T-helper 2 cell treated with Interferon-gamma antibody and Interleukin-4, amounts not matched to agents 5 μg/mL and 100 μg/mL, for 36 hours (primary cell): ENCODE results near the gene ADRA2B.

ENCODE experiments used
- DNase-seq: peaks from one replicate; pipeline ENCODE4 v3.0.0; 2021; ENCODE audit warnings: low spot score
- H3K27ac Mint-ChIP-seq: one replicate; pipeline ENCODE4 v1.8.0; 2021; ENCODE audit warnings: mild to moderate bottlenecking, mixed read lengths
- H3K27me3 Mint-ChIP-seq: one replicate; pipeline ENCODE4 v1.8.0; 2021; ENCODE audit warnings: low read depth, mixed read lengths
- H3K36me3 Mint-ChIP-seq: one replicate; pipeline ENCODE4 v1.8.0; 2021; ENCODE audit warnings: low read depth, mixed read lengths
- H3K4me1 Mint-ChIP-seq: one replicate; pipeline ENCODE4 v1.8.0; 2021; ENCODE audit warnings: low read depth, mixed read lengths
- H3K4me3 Mint-ChIP-seq: one replicate; pipeline ENCODE4 v1.8.0; 2022; ENCODE audit warnings: mild to moderate bottlenecking, moderate library complexity, mixed read lengths
- H3K9me3 Mint-ChIP-seq: one replicate; pipeline ENCODE4 v1.8.0; 2021; ENCODE audit warnings: mixed read lengths

ADRA2B gene

GRCh38 chr2:96104487-96104861 lies 11.9 kb downstream of the ADRA2B start:
- Mint-ChIP-seq H3K36me3 (no peaks in the 10 kb centered on the region), H3K27ac (no peak overlapping the region), H3K27me3 (no peaks in the 10 kb centered on the region), H3K4me1 (no peaks in the 10 kb centered on the region), H3K4me3 (no peak overlapping the region), H3K9me3 (peaks cover 11% of the 10 kb centered on the region)
- DNase-seq, result no peak

GRCh38 chr2:96103761-96104486 lies 12.4 kb downstream of the ADRA2B start:
- H3K27ac Mint-ChIP-seq, result no peak overlapping the region
- H3K4me1 Mint-ChIP-seq, result no peaks in the 10 kb centered on the region
- no peaks in the 10 kb centered on the region for H3K36me3 Mint-ChIP-seq
- peaks cover 11% of the 10 kb centered on the region for H3K9me3 Mint-ChIP-seq
- H3K4me3 Mint-ChIP-seq, result no peak overlapping the region
- no peaks in the 10 kb centered on the region for H3K27me3 Mint-ChIP-seq
- DNase-seq, result no peak

- Mint-ChIP-seq H3K4me1 (no peaks in the 10 kb centered on the region), H3K27me3 (peaks cover under 1% of the 10 kb centered on the region), H3K9me3 (peaks cover 11% of the 10 kb centered on the region), H3K36me3 (no peaks in the 10 kb centered on the region), H3K4me3 (no peak overlapping the region), H3K27ac (no peak overlapping the region)
- DNase-seq, result no peak
Measured at GRCh38 chr2:96103187-96103601, 13.2 kb downstream of the ADRA2B start.

- H3K36me3 Mint-ChIP-seq, result no peaks in the 10 kb centered on the region
- H3K9me3 Mint-ChIP-seq, result peaks cover 11% of the 10 kb centered on the region
- no peak for DNase-seq
- no peak overlapping the region for H3K4me3 Mint-ChIP-seq
- peaks cover 2% of the 10 kb centered on the region for H3K27me3 Mint-ChIP-seq
- H3K4me1 Mint-ChIP-seq, result no peaks in the 10 kb centered on the region
- H3K27ac Mint-ChIP-seq, result no peak overlapping the region
Measured at GRCh38 chr2:96102596-96103186, 13.7 kb downstream of the ADRA2B start.

GRCh38 chr2:96100893-96101304 lies 15.5 kb downstream of the ADRA2B start:
- H3K27ac Mint-ChIP-seq, result no peak overlapping the region
- H3K4me3 Mint-ChIP-seq, result no peak overlapping the region
- DNase-seq, result no peak
- H3K36me3 Mint-ChIP-seq, result no peaks in the 10 kb centered on the region
- H3K4me1 Mint-ChIP-seq, result no peaks in the 10 kb centered on the region
- H3K27me3 Mint-ChIP-seq, result peaks cover 2% of the 10 kb centered on the region
- peaks cover 11% of the 10 kb centered on the region for H3K9me3 Mint-ChIP-seq

GRCh38 chr2:96099861-96100798 lies 16.2 kb downstream of the ADRA2B start:
- Mint-ChIP-seq H3K4me1 (no peaks in the 10 kb centered on the region), H3K27me3 (peaks cover 5% of the 10 kb centered on the region), H3K27ac (no peak overlapping the region)

GRCh38 chr2:96098900-96099590 lies 17.3 kb downstream of the ADRA2B start:
- Mint-ChIP-seq H3K36me3 (no peaks in the 10 kb centered on the region), H3K4me1 (no peaks in the 10 kb centered on the region), H3K4me3 (no peak overlapping the region), H3K9me3 (no peaks in the 10 kb centered on the region), H3K27me3 (peaks cover 9% of the 10 kb centered on the region), H3K27ac (no peak overlapping the region)
- DNase-seq, result no peak

More at GRCh38 chr2:96099861-96100798, 16.2 kb downstream of the ADRA2B start:
- no peak for DNase-seq
- no peaks in the 10 kb centered on the region for H3K36me3 Mint-ChIP-seq
- peaks cover 4% of the 10 kb centered on the region for H3K9me3 Mint-ChIP-seq
- H3K4me3 Mint-ChIP-seq, result no peak overlapping the region

GRCh38 chr2:96097951-96098823 lies 18.2 kb downstream of the ADRA2B start:
- H3K27me3 Mint-ChIP-seq, result peaks cover 11% of the 10 kb centered on the region
- no peaks in the 10 kb centered on the region for H3K4me1 Mint-ChIP-seq
- no peak for DNase-seq
- H3K27ac Mint-ChIP-seq, result no peak overlapping the region
- no peaks in the 10 kb centered on the region for H3K9me3 Mint-ChIP-seq
- no peaks in the 10 kb centered on the region for H3K36me3 Mint-ChIP-seq
- no peak overlapping the region for H3K4me3 Mint-ChIP-seq

- no peaks in the 10 kb centered on the region for H3K9me3 Mint-ChIP-seq
- no peak overlapping the region for H3K4me3 Mint-ChIP-seq
- no peaks in the 10 kb centered on the region for H3K36me3 Mint-ChIP-seq
- H3K27me3 Mint-ChIP-seq, result peaks cover 11% of the 10 kb centered on the region
- no peaks in the 10 kb centered on the region for H3K4me1 Mint-ChIP-seq
- DNase-seq, result no peak
- no peak overlapping the region for H3K27ac Mint-ChIP-seq
Measured at GRCh38 chr2:96097441-96097840, 18.9 kb downstream of the ADRA2B start.

- no peak overlapping the region for H3K27ac Mint-ChIP-seq
- no peak overlapping the region for H3K4me3 Mint-ChIP-seq
- H3K27me3 Mint-ChIP-seq, result peaks cover 11% of the 10 kb centered on the region
- H3K36me3 Mint-ChIP-seq, result no peaks in the 10 kb centered on the region
- no peak for DNase-seq
- H3K9me3 Mint-ChIP-seq, result no peaks in the 10 kb centered on the region
- H3K4me1 Mint-ChIP-seq, result no peaks in the 10 kb centered on the region
Measured at GRCh38 chr2:96095116-96095636, 21.2 kb downstream of the ADRA2B start.

- Mint-ChIP-seq H3K36me3 (no peaks in the 10 kb centered on the region), H3K4me3 (no peak overlapping the region), H3K27me3 (peaks cover 11% of the 10 kb centered on the region), H3K9me3 (no peaks in the 10 kb centered on the region), H3K27ac (no peak overlapping the region), H3K4me1 (no peaks in the 10 kb centered on the region)
- no peak for DNase-seq
Measured at GRCh38 chr2:96093528-96093927, 22.8 kb downstream of the ADRA2B start.

- Mint-ChIP-seq H3K27me3 (peaks cover 10% of the 10 kb centered on the region), H3K9me3 (no peaks in the 10 kb centered on the region), H3K4me3 (no peak overlapping the region), H3K36me3 (no peaks in the 10 kb centered on the region), H3K27ac (no peak overlapping the region), H3K4me1 (no peaks in the 10 kb centered on the region)
- no peak for DNase-seq
Measured at GRCh38 chr2:96092951-96093350, 23.4 kb downstream of the ADRA2B start.

GRCh38 chr2:96092573-96092877 lies 23.8 kb downstream of the ADRA2B start:
- Mint-ChIP-seq H3K27me3 (peaks cover 10% of the 10 kb centered on the region), H3K27ac (no peak overlapping the region), H3K36me3 (no peaks in the 10 kb centered on the region), H3K4me3 (no peak overlapping the region), H3K4me1 (no peaks in the 10 kb centered on the region), H3K9me3 (no peaks in the 10 kb centered on the region)
- no peak for DNase-seq
